ENCODE data around the gene FREM3.
A peak's percentile ranks its signal among the peaks of the same experiment; 100 is the strongest.

FREM3 gene

GRCh38 chr4:143559757-143560147 lies 140.7 kb downstream of the FREM3 start:
- Histone ChIP-seq H2BK12ac (ENCODE audit: low read length) (peak overlapping the region; percentile 53), H3K9me3 (replicated peaks in 1 of 2; ENCODE audit: control insufficient read depth in 2 of 2, insufficient read depth in 1 of 2, low read depth in 1 of 2, low read length in 2 of 2) (peaks cover 0 to 5% of the 10 kb centered on the region in 2 donors), H3K36me3 (replicated peaks in 1 of 2; ENCODE audit: control insufficient read depth in 2 of 2, insufficient read depth in 2 of 2, low read length in 2 of 2) (peaks cover 6 to 23% of the 10 kb centered on the region in 2 donors), H3K18ac (ENCODE audit: low read length) (peak overlapping the region; percentile 28), H3K4ac (ENCODE audit: low read length) (no peak overlapping the region), H2BK120ac (ENCODE audit: low read depth, low read length) (peak overlapping the region; percentile 39), H2BK15ac (ENCODE audit: low read length) (no peak overlapping the region), H3K27me3 (ENCODE audit: control insufficient read depth in 3 of 3, insufficient read depth in 3 of 3, low read depth in 1 of 3, low read length in 3 of 3) (no peaks in the 10 kb centered on the region), H2AFZ (ENCODE audit: low read length) (no peak overlapping the region), H3K23ac (ENCODE audit: low read depth, low read length, poor library complexity) (peak overlapping the region; percentile 87), H3K27ac (replicated peaks; ENCODE audit: low read length) (no peak overlapping the region), H2BK5ac (ENCODE audit: low read length) (no peak overlapping the region), H4K91ac (ENCODE audit: low read depth, low read length, poor library complexity) (no peak overlapping the region), H4K8ac (ENCODE audit: low read depth, low read length) (no peak overlapping the region), H3K14ac (ENCODE audit: low read length) (peak overlapping the region; percentile 89), H3K4me1 (ENCODE audit: control insufficient read depth in 2 of 2, insufficient read depth in 1 of 2, low read depth in 1 of 2, low read length in 2 of 2) (no peaks in the 10 kb centered on the region), H3K4me3 (ENCODE audit: low read length in 2 of 2) (peak overlapping the region in 1 of 2 donors; percentile 9), H3K4me2 (ENCODE audit: insufficient read depth, low read length, poor library complexity, severe bottlenecking) (no peak overlapping the region), H2AK5ac (ENCODE audit: low read depth, low read length) (peak overlapping the region; percentile 58), H3K79me1 (ENCODE audit: low read depth, low read length) (no peaks in the 10 kb centered on the region), H3K9ac (ENCODE audit: low read depth, low read length, poor library complexity) (no peak overlapping the region)
- DNase-seq (ENCODE audit: low spot score): no peak
- no CpG with 5 or more reads among the region's 17 CpGs for WGBS, 2 donors (ENCODE audit: extremely low coverage in 2 of 2, insufficient read length in 2 of 2, insufficient replicate concordance in 1 of 2)

GRCh38 chr4:143558823-143559756 lies 141.4 kb downstream of the FREM3 start:
- Histone ChIP-seq H3K4me2 (ENCODE audit: insufficient read depth, low read length, poor library complexity, severe bottlenecking) (no peak overlapping the region), H3K27ac (replicated peaks; ENCODE audit: low read length) (no peak overlapping the region), H4K8ac (ENCODE audit: low read depth, low read length) (no peak overlapping the region), H3K36me3 (replicated peaks in 1 of 2; ENCODE audit: control insufficient read depth in 2 of 2, insufficient read depth in 2 of 2, low read length in 2 of 2) (peaks cover 6 to 30% of the 10 kb centered on the region in 2 donors), H3K4me1 (ENCODE audit: control insufficient read depth in 2 of 2, insufficient read depth in 1 of 2, low read depth in 1 of 2, low read length in 2 of 2) (no peaks in the 10 kb centered on the region), H3K79me1 (ENCODE audit: low read depth, low read length) (no peaks in the 10 kb centered on the region), H3K18ac (ENCODE audit: low read length) (peak overlapping the region; percentile 13), H3K4ac (ENCODE audit: low read length) (no peak overlapping the region), H4K91ac (ENCODE audit: low read depth, low read length, poor library complexity) (no peak overlapping the region), H2AFZ (ENCODE audit: low read length) (no peak overlapping the region), H3K9me3 (replicated peaks in 1 of 2; ENCODE audit: control insufficient read depth in 2 of 2, insufficient read depth in 1 of 2, low read depth in 1 of 2, low read length in 2 of 2) (peaks cover 0 to 5% of the 10 kb centered on the region in 2 donors), H3K27me3 (ENCODE audit: control insufficient read depth in 3 of 3, insufficient read depth in 3 of 3, low read depth in 1 of 3, low read length in 3 of 3) (no peaks in the 10 kb centered on the region), H2BK12ac (ENCODE audit: low read length) (peak overlapping the region; percentile 53), H3K23ac (ENCODE audit: low read depth, low read length, poor library complexity) (peak overlapping the region; percentile 87), H3K14ac (ENCODE audit: low read length) (no peak overlapping the region), H3K4me3 (ENCODE audit: low read length in 2 of 2) (peak overlapping the region in 1 of 2 donors; percentile 9), H2BK5ac (ENCODE audit: low read length) (no peak overlapping the region), H3K9ac (ENCODE audit: low read depth, low read length, poor library complexity) (no peak overlapping the region), H2AK5ac (ENCODE audit: low read depth, low read length) (peak overlapping the region; percentile 58), H2BK120ac (ENCODE audit: low read depth, low read length) (peak overlapping the region; percentile 39), H2BK15ac (ENCODE audit: low read length) (no peak overlapping the region)
- WGBS, 2 donors (ENCODE audit: extremely low coverage in 2 of 2, insufficient read length in 2 of 2, insufficient replicate concordance in 1 of 2): no CpG with 5 or more reads among the region's 57 CpGs
- no peak for DNase-seq (ENCODE audit: low spot score)

- no peak for DNase-seq (ENCODE audit: low spot score)
- Histone ChIP-seq H2BK12ac (ENCODE audit: low read length) (no peak overlapping the region), H2AFZ (ENCODE audit: low read length) (no peak overlapping the region), H3K4me1 (ENCODE audit: control insufficient read depth in 2 of 2, insufficient read depth in 1 of 2, low read depth in 1 of 2, low read length in 2 of 2) (no peaks in the 10 kb centered on the region), H2BK15ac (ENCODE audit: low read length) (no peak overlapping the region), H3K36me3 (replicated peaks in 1 of 2; ENCODE audit: control insufficient read depth in 2 of 2, insufficient read depth in 2 of 2, low read length in 2 of 2) (peaks cover 6 to 38% of the 10 kb centered on the region in 2 donors), H3K9ac (ENCODE audit: low read depth, low read length, poor library complexity) (no peak overlapping the region), H3K79me1 (ENCODE audit: low read depth, low read length) (no peaks in the 10 kb centered on the region), H3K14ac (ENCODE audit: low read length) (no peak overlapping the region), H3K27me3 (ENCODE audit: control insufficient read depth in 3 of 3, insufficient read depth in 3 of 3, low read depth in 1 of 3, low read length in 3 of 3) (no peaks in the 10 kb centered on the region), H3K4ac (ENCODE audit: low read length) (no peak overlapping the region), H3K9me3 (replicated peaks in 1 of 2; ENCODE audit: control insufficient read depth in 2 of 2, insufficient read depth in 1 of 2, low read depth in 1 of 2, low read length in 2 of 2) (peaks cover 0 to 5% of the 10 kb centered on the region in 2 donors), H3K27ac (replicated peaks; ENCODE audit: low read length) (no peak overlapping the region), H3K4me2 (ENCODE audit: insufficient read depth, low read length, poor library complexity, severe bottlenecking) (no peak overlapping the region), H2AK5ac (ENCODE audit: low read depth, low read length) (no peak overlapping the region), H4K8ac (ENCODE audit: low read depth, low read length) (no peak overlapping the region), H3K18ac (ENCODE audit: low read length) (no peak overlapping the region), H2BK5ac (ENCODE audit: low read length) (no peak overlapping the region), H2BK120ac (ENCODE audit: low read depth, low read length) (no peak overlapping the region), H3K23ac (ENCODE audit: low read depth, low read length, poor library complexity) (no peak overlapping the region), H3K4me3 (ENCODE audit: low read length in 2 of 2) (no peak overlapping the region), H4K91ac (ENCODE audit: low read depth, low read length, poor library complexity) (no peak overlapping the region)
- no CpG with 5 or more reads among the region's 2 CpGs for WGBS, 2 donors (ENCODE audit: extremely low coverage in 2 of 2, insufficient read length in 2 of 2, insufficient replicate concordance in 1 of 2)
These were observed 142.2 kb downstream of the FREM3 start for GRCh38 chr4:143558286-143558685.

GRCh38 chr4:143555676-143556075 lies 144.8 kb downstream of the FREM3 start:
- H3K4ac ChIP-seq (ENCODE audit: low read length): no peak overlapping the region
- H3K27me3 ChIP-seq (ENCODE audit: control insufficient read depth in 3 of 3, insufficient read depth in 3 of 3, low read depth in 1 of 3, low read length in 3 of 3): no peaks in the 10 kb centered on the region
- no peak overlapping the region for H3K14ac ChIP-seq (ENCODE audit: low read length)
- H4K8ac ChIP-seq (ENCODE audit: low read depth, low read length): no peak overlapping the region
- no peak for DNase-seq (ENCODE audit: low spot score)
- H2BK5ac ChIP-seq (ENCODE audit: low read length): no peak overlapping the region
- H3K9me3 ChIP-seq (replicated peaks in 1 of 2; ENCODE audit: control insufficient read depth in 2 of 2, insufficient read depth in 1 of 2, low read depth in 1 of 2, low read length in 2 of 2): peaks cover 0 to 5% of the 10 kb centered on the region in 2 donors
- no peak overlapping the region for H3K4me3 ChIP-seq (ENCODE audit: low read length in 2 of 2)
- H3K4me2 ChIP-seq (ENCODE audit: insufficient read depth, low read length, poor library complexity, severe bottlenecking): no peak overlapping the region
- H2BK120ac ChIP-seq (ENCODE audit: low read depth, low read length): no peak overlapping the region
- H3K79me1 ChIP-seq (ENCODE audit: low read depth, low read length): no peaks in the 10 kb centered on the region
- no peak overlapping the region for H2BK12ac ChIP-seq (ENCODE audit: low read length)
- H2AK5ac ChIP-seq (ENCODE audit: low read depth, low read length): no peak overlapping the region
- H3K27ac ChIP-seq (replicated peaks; ENCODE audit: low read length): no peak overlapping the region
- no peak overlapping the region for H2AFZ ChIP-seq (ENCODE audit: low read length)
- H3K4me1 ChIP-seq (ENCODE audit: control insufficient read depth in 2 of 2, insufficient read depth in 1 of 2, low read depth in 1 of 2, low read length in 2 of 2): no peaks in the 10 kb centered on the region
- no peak overlapping the region for H3K18ac ChIP-seq (ENCODE audit: low read length)
- no peak overlapping the region for H3K23ac ChIP-seq (ENCODE audit: low read depth, low read length, poor library complexity)
- no peak overlapping the region for H4K91ac ChIP-seq (ENCODE audit: low read depth, low read length, poor library complexity)
- no CpG with 5 or more reads among the region's 5 CpGs for WGBS, 2 donors (ENCODE audit: extremely low coverage in 2 of 2, insufficient read length in 2 of 2, insufficient replicate concordance in 1 of 2)
- no peak overlapping the region for H2BK15ac ChIP-seq (ENCODE audit: low read length)
- no peak overlapping the region for H3K9ac ChIP-seq (ENCODE audit: low read depth, low read length, poor library complexity)
- H3K36me3 ChIP-seq (replicated peaks in 1 of 2; ENCODE audit: control insufficient read depth in 2 of 2, insufficient read depth in 2 of 2, low read length in 2 of 2): peaks cover 6 to 64% of the 10 kb centered on the region in 2 donors

Measured in neuronal stem cell (in vitro differentiated cells).